OCI-LY7 (cell line): ENCODE measurements around the gene PPARGC1A. TPM values are rescaled to one million over a fixed set of nuclear protein-coding genes. Genes with fewer than 3 reads are reported as not detected.

Experiments used
- BruUV-seq: library from RNA; stranded (reverse); fragments of 400-500 nt; replicated peaks from 2 replicates; lab custom pipeline; 2021; lab: Mats Ljungman, UMichigan
- CTCF ChIA-PET: fragments of 300-600 bp; sonication (Branson Sonifier 250); formaldehyde crosslinking; loops from one replicate; lab custom pipeline; 2022; ENCODE audit warnings: antibody characterized with exemption; ENCODE audit not compliant: unreplicated experiment; lab: Charles Lee
- POLR2A ChIA-PET: fragments of 300-600 bp; sonication (Branson Sonifier 250); formaldehyde crosslinking; loops from one replicate; lab custom pipeline; 2022; ENCODE audit warnings: antibody characterized with exemption; lab: Charles Lee
- DNase-seq: peaks from one replicate; pipeline ENCODE4 v3.0.0-alpha.2; 2015; ENCODE audit warnings: low spot score
- H2AFZ ChIP-seq: fragments of 200-600 bp; sonication (generic), shearing (Covaris generic); 2 replicates; pipeline ENCODE4 v1.6.1; 2014; ENCODE audit warnings: mild to moderate bottlenecking, antibody characterized with exemption, low read length, moderate library complexity
- H3K27ac ChIP-seq: fragments of 200-600 bp; sonication (generic); 2 replicates; pipeline ENCODE4 v1.5.1; 2014; ENCODE audit warnings: mixed run types, low read depth, mild to moderate bottlenecking, moderate library complexity, low read length, inconsistent platforms; ENCODE audit not compliant: poor library complexity, severe bottlenecking
- H3K36me3 ChIP-seq: fragments of 200-600 bp; sonication (generic); 2 replicates; pipeline ENCODE4 v1.6.1; 2014; ENCODE audit warnings: mild to moderate bottlenecking, antibody characterized with exemption, low read length, moderate library complexity, mixed read lengths; ENCODE audit not compliant: insufficient read depth
- H3K4me1 ChIP-seq: fragments of 200-600 bp; sonication (generic); 2 replicates; pipeline ENCODE4 v1.5.1; 2014; ENCODE audit warnings: mild to moderate bottlenecking, low read length; ENCODE audit not compliant: insufficient read depth, poor library complexity, severe bottlenecking
- H3K4me2 ChIP-seq: fragments of 200-600 bp; sonication (generic); 2 replicates; pipeline ENCODE4 v1.6.1; 2014; ENCODE audit warnings: mild to moderate bottlenecking, low read length
- H3K4me3 ChIP-seq: fragments of 200-600 bp; sonication (generic); 2 replicates; pipeline ENCODE4 v1.5.1; 2014; ENCODE audit warnings: mild to moderate bottlenecking, low read depth, low read length; ENCODE audit not compliant: poor library complexity, severe bottlenecking
- H3K79me2 ChIP-seq: fragments of 200-600 bp; sonication (generic); 2 replicates; pipeline ENCODE4 v1.6.1; 2016; ENCODE audit warnings: low read depth, mild to moderate bottlenecking, low read length, moderate library complexity, mixed read lengths; ENCODE audit not compliant: insufficient read depth
- H3K9me2 ChIP-seq: fragments of 200-600 bp; sonication (generic); 2 replicates; pipeline ENCODE4 v1.6.1; 2016; ENCODE audit warnings: mild to moderate bottlenecking, low read length, mixed read lengths; ENCODE audit not compliant: insufficient read depth
- H3K9me3 ChIP-seq: fragments of 200-600 bp; sonication (generic); 2 replicates; pipeline ENCODE4 v1.6.1; 2014; ENCODE audit warnings: mild to moderate bottlenecking, mixed run types, low read length, mixed read lengths
- H4K20me1 ChIP-seq: fragments of 200-600 bp; sonication (generic); 2 replicates; pipeline ENCODE4 v1.6.1; 2014; ENCODE audit warnings: mild to moderate bottlenecking, antibody characterized with exemption, low read length, moderate library complexity, mixed read lengths; ENCODE audit not compliant: insufficient read depth
- EZH2phosphoT487 ChIP-seq: fragments of 200-600 bp; sonication (generic); IDR thresholded peaks from 2 replicates; pipeline ENCODE4 v1.6.1; 2018; ENCODE audit warnings: low read depth, borderline replicate concordance, mild to moderate bottlenecking, mixed run types, antibody characterized with exemption, low read length, moderate library complexity, mixed read lengths
- intact Hi-C: fragments of 100-400 bp; cut with micrococcal nuclease; formaldehyde crosslinking; loops from one replicate; pipeline ENCODE4 v1.10.0; 2022; ENCODE audit not compliant: unreplicated experiment
- total RNA-seq, 2 experiments: library from RNA; depleted of rRNA in 1 of 2; stranded (reverse); fragments of >200 nt in 1 of 2; shearing (Covaris generic) in 1 of 2; gene quantifications; 2 replicates each; pipeline ENCODE4 v1.2.3, GENCODE V29; 2014 to 2022
- TF ChIP-seq, protein P1 (sequence below): fragments of 200-600 bp; sonication (generic); conservative IDR thresholded peaks from 2 replicates; pipeline ENCODE4 v1.5.1; 2014; ENCODE audit warnings: mild to moderate bottlenecking, antibody characterized with exemption, low read length, moderate library complexity, mixed read lengths

Gene PPARGC1A
- total RNA-seq, 2 experiments from 2014 or later = 0.40 TPM; not detected in 1

DNA sequence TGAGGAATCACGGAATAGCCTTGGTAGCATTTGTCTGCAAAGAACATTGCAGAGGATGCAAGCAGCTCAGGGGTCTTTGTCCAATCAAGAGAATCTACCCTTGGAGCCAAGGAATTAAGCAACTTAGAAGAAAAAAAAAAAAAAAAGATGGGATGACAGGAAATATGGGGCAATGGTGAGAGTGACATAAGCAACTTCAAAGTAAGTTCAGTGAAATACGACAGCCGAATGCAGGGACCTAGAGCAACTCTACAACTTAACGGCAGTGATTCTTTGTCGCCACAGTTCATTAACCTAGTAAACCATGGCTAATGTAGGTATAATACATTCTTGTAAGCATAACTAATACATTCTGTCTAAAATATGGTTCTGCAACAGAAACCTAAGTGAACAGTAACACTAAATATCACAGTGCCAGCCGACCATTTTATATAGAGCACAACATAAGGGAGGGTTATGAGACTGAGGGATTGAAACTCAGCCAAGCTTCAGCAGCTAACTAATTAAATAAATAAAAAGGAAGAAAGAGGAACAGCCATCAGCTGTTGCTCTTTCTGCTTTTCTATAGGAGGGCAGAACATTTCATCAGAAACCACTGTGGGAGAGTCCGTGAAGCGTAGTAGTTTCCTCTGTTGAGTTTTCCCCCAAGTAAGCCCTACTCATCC is 74.7 kb downstream of the PPARGC1A start:
- Histone ChIP-seq H3K9me3 (no peaks in the 10 kb centered on the region), H2AFZ (no peak overlapping the region), H3K9me2 (no peaks in the 10 kb centered on the region), H4K20me1 (no peaks in the 10 kb centered on the region), H3K27ac (no peak overlapping the region), H3K4me1 (no peaks in the 10 kb centered on the region), H3K79me2 (no peaks in the 10 kb centered on the region), H3K36me3 (no peaks in the 10 kb centered on the region), H3K4me3 (no peak overlapping the region), H3K4me2 (no peak overlapping the region)
- DNase-seq = no peak
- TF ChIP-seq, protein P1, sequence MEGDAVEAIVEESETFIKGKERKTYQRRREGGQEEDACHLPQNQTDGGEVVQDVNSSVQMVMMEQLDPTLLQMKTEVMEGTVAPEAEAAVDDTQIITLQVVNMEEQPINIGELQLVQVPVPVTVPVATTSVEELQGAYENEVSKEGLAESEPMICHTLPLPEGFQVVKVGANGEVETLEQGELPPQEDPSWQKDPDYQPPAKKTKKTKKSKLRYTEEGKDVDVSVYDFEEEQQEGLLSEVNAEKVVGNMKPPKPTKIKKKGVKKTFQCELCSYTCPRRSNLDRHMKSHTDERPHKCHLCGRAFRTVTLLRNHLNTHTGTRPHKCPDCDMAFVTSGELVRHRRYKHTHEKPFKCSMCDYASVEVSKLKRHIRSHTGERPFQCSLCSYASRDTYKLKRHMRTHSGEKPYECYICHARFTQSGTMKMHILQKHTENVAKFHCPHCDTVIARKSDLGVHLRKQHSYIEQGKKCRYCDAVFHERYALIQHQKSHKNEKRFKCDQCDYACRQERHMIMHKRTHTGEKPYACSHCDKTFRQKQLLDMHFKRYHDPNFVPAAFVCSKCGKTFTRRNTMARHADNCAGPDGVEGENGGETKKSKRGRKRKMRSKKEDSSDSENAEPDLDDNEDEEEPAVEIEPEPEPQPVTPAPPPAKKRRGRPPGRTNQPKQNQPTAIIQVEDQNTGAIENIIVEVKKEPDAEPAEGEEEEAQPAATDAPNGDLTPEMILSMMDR = no peak
- no peak for TF ChIP-seq EZH2phosphoT487
- POLR2A ChIA-PET = interaction anchor here (0.6 to 0.7 kb wide), 3 partner anchors 14 to 318 kb away, joined by 3 to 4 read pairs (median 3); no protein-coding TSS in a partner anchor
- BruUV-seq = no TSS peak
- intact Hi-C loops = no loop called here
- CTCF ChIA-PET = no interaction called here

DNA sequence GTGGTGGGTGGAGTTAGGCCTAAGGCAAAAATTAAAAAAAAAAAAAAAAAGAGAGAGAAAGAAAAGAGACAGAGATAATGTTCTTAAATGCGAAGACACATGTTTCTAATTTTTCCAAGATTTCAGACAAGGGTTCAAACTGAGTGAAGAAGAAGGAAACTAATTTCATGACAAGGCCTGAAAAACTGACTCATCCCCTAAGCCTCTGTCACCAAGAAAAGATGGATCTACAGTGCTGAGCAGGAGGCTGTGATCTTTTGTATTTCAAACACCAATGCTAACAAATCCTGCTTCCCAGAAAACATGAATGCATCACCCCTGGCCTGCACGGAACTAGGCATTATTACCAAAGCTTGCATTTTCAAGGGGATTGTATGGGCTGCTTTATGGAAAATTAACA is 75.3 kb downstream of the PPARGC1A start:
- H3K27ac ChIP-seq = no peak overlapping the region
- no peak overlapping the region for H3K4me3 ChIP-seq
- H3K4me2 ChIP-seq = no peak overlapping the region
- TF ChIP-seq, protein P1 = no peak
- no peak for TF ChIP-seq EZH2phosphoT487
- intact Hi-C loops = no loop called here
- H3K9me3 ChIP-seq = no peaks in the 10 kb centered on the region
- H3K79me2 ChIP-seq = no peaks in the 10 kb centered on the region
- no peaks in the 10 kb centered on the region for H3K9me2 ChIP-seq
- no peaks in the 10 kb centered on the region for H3K4me1 ChIP-seq
- H4K20me1 ChIP-seq = no peaks in the 10 kb centered on the region
- ChIA-PET CTCF (no interaction called here), POLR2A (interaction anchor here (0.6 to 0.7 kb wide), 3 partner anchors 74 to 413 kb away, joined by 3 read pairs; no protein-coding TSS in a partner anchor)
- no peaks in the 10 kb centered on the region for H3K36me3 ChIP-seq
- BruUV-seq = no TSS peak
- no peak for DNase-seq
- H2AFZ ChIP-seq = no peak overlapping the region

DNA sequence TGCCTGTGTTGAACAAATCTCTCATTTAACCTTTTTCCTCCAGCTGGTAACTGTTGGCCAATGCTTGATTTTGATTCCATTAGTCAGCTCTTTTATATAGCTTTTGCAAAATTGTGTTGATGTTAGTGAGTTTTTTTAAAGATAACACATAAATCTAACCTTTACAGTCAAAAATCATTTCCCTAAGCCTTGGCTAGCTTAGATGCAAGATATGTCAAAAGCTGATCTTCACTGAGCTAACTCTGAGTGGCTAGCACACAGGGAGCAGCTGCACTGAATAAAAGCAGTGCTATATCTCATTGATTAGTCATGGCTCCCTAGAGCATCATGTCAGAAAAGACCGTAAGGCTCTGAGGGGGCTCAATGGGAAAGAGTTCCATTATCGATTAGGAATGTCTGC is 78.7 kb downstream of the PPARGC1A start:
- intact Hi-C loops = no loop called here
- H3K4me2 ChIP-seq = no peak overlapping the region
- CTCF ChIA-PET = no interaction called here
- no peaks in the 10 kb centered on the region for H3K79me2 ChIP-seq
- DNase-seq = no peak
- no peak overlapping the region for H2AFZ ChIP-seq
- no peak overlapping the region for H3K4me3 ChIP-seq
- H3K9me3 ChIP-seq = no peaks in the 10 kb centered on the region
- H3K4me1 ChIP-seq = no peaks in the 10 kb centered on the region
- H3K36me3 ChIP-seq = no peaks in the 10 kb centered on the region
- no TSS peak for BruUV-seq
- TF ChIP-seq, protein P1 = no peak
- TF ChIP-seq EZH2phosphoT487 = no peak
- no peak overlapping the region for H3K27ac ChIP-seq
- H4K20me1 ChIP-seq = no peaks in the 10 kb centered on the region
- POLR2A ChIA-PET = no interaction called here
- no peaks in the 10 kb centered on the region for H3K9me2 ChIP-seq
